ENCODE results near the gene RNF13. TPM values are rescaled to one million over a fixed set of nuclear protein-coding genes. Genes with fewer than 3 reads are reported as not detected.

RNF13 gene
- total RNA-seq, 1 experiment from 2014 or later, result 28.9 TPM

DNA sequence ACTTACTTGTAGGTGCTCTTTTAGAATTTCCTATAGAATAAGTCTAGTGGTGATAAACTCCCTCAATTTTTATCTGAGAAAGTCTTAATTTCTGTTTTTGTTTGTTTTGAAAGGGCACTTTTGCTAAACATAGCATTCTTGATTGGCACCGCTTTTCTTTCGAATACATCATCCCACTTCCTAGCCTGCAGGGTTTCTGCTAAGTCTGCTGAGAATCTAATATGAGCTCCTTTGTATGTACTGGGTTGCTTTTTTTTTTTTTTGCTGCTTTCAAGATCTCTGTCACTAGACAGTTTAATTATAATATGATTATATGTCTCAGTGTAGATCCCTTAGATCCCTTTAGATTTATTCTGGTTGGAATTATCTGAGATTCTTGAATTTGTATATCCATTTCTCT lies 136.2 kb downstream of the RNF13 start:
- H3K4me1 Mint-ChIP-seq, result peaks cover 9% of the 10 kb centered on the region
- no peak for ATAC-seq
- ChIA-PET CTCF (interaction anchor here (2.5 kb wide), 1 partner anchor 13 kb away, joined by 6 read pairs; no protein-coding TSS in a partner anchor), POLR2A (no interaction called here)
- TF ChIP-seq ZBTB43 (CRISPR knock-in tag; IDR thresholded peaks at IDR 0.05) (no peak), CREB1 (CRISPR knock-in tag; IDR thresholded peaks at IDR 0.05) (no peak), JAZF1 (CRISPR knock-in tag; IDR thresholded peaks at IDR 0.05) (no peak), PREB (CRISPR knock-in tag; IDR thresholded peaks at IDR 0.05; ENCODE audit: borderline replicate concordance) (no peak)
- TF ChIP-seq, protein P1, sequence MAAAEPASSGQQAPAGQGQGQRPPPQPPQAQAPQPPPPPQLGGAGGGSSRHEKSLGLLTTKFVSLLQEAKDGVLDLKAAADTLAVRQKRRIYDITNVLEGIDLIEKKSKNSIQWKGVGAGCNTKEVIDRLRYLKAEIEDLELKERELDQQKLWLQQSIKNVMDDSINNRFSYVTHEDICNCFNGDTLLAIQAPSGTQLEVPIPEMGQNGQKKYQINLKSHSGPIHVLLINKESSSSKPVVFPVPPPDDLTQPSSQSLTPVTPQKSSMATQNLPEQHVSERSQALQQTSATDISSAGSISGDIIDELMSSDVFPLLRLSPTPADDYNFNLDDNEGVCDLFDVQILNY (CRISPR knock-in tag; IDR thresholded peaks at IDR 0.05), result no peak
- TF ChIP-seq, protein P2, sequence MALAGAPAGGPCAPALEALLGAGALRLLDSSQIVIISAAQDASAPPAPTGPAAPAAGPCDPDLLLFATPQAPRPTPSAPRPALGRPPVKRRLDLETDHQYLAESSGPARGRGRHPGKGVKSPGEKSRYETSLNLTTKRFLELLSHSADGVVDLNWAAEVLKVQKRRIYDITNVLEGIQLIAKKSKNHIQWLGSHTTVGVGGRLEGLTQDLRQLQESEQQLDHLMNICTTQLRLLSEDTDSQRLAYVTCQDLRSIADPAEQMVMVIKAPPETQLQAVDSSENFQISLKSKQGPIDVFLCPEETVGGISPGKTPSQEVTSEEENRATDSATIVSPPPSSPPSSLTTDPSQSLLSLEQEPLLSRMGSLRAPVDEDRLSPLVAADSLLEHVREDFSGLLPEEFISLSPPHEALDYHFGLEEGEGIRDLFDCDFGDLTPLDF (CRISPR knock-in tag; IDR thresholded peaks at IDR 0.05), result no peak
- TF ChIP-seq, protein P3, sequence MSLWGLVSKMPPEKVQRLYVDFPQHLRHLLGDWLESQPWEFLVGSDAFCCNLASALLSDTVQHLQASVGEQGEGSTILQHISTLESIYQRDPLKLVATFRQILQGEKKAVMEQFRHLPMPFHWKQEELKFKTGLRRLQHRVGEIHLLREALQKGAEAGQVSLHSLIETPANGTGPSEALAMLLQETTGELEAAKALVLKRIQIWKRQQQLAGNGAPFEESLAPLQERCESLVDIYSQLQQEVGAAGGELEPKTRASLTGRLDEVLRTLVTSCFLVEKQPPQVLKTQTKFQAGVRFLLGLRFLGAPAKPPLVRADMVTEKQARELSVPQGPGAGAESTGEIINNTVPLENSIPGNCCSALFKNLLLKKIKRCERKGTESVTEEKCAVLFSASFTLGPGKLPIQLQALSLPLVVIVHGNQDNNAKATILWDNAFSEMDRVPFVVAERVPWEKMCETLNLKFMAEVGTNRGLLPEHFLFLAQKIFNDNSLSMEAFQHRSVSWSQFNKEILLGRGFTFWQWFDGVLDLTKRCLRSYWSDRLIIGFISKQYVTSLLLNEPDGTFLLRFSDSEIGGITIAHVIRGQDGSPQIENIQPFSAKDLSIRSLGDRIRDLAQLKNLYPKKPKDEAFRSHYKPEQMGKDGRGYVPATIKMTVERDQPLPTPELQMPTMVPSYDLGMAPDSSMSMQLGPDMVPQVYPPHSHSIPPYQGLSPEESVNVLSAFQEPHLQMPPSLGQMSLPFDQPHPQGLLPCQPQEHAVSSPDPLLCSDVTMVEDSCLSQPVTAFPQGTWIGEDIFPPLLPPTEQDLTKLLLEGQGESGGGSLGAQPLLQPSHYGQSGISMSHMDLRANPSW (CRISPR knock-in tag; conservative IDR thresholded peaks at IDR 0.05; ENCODE audit: low read depth), result no peak
- TF ChIP-seq, protein P4, sequence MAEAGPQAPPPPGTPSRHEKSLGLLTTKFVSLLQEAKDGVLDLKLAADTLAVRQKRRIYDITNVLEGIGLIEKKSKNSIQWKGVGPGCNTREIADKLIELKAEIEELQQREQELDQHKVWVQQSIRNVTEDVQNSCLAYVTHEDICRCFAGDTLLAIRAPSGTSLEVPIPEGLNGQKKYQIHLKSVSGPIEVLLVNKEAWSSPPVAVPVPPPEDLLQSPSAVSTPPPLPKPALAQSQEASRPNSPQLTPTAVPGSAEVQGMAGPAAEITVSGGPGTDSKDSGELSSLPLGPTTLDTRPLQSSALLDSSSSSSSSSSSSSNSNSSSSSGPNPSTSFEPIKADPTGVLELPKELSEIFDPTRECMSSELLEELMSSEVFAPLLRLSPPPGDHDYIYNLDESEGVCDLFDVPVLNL (CRISPR knock-in tag; IDR thresholded peaks at IDR 0.05; ENCODE audit: borderline replicate concordance, low read depth), result no peak
- H3K27ac Mint-ChIP-seq, result no peak overlapping the region
- DNase-seq (ENCODE audit: low spot score), result no peak
- no peak overlapping the region for H3K4me3 Mint-ChIP-seq
- no peaks in the 10 kb centered on the region for H3K27me3 Mint-ChIP-seq (ENCODE audit: low read depth)
- H3K9me3 Mint-ChIP-seq, result peaks cover 33% of the 10 kb centered on the region
- peaks cover 60% of the 10 kb centered on the region for H3K36me3 Mint-ChIP-seq

DNA sequence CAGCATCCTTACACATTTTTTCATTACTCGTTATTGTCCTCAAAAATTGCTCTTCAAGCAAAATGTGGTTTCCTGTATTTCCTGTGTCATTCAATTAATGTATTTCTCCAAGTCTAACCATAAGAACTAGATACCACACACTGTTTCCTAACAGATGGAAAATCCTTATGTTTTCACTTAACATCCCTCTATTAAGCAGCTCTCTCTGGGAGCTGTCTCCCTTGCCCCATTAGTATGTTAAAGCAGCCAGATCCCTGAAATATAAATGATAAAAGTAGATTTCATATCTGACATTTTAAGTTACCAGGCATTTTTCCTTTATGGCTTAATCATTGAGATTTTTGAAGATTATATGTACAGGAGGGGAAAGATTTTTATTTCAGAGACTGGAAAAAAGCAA lies 141.8 kb downstream of the RNF13 start:
- H3K27ac Mint-ChIP-seq, result peak overlapping the region; percentile 50
- ChIA-PET POLR2A (no interaction called here), CTCF (interaction anchor here (0.9 to 1.5 kb wide), 3 partner anchors 17 to 273 kb away, joined by 3 to 5 read pairs (median 3); no protein-coding TSS in a partner anchor)
- DNase-seq (ENCODE audit: low spot score) (no peak), ATAC-seq (no peak)
- no peak overlapping the region for H3K4me3 Mint-ChIP-seq
- H3K36me3 Mint-ChIP-seq, result peaks cover 18% of the 10 kb centered on the region
- no peaks in the 10 kb centered on the region for H3K9me3 Mint-ChIP-seq
- peaks cover 27% of the 10 kb centered on the region for H3K4me1 Mint-ChIP-seq
- no peaks in the 10 kb centered on the region for H3K27me3 Mint-ChIP-seq (ENCODE audit: low read depth)
- TF ChIP-seq CREB1 (CRISPR knock-in tag; IDR thresholded peaks at IDR 0.05) (no peak), ETV6 (CRISPR knock-in tag; IDR thresholded peaks at IDR 0.05) (no peak), AFF4 (CRISPR knock-in tag; IDR thresholded peaks at IDR 0.05; ENCODE audit: borderline replicate concordance) (no peak), CREM (CRISPR knock-in tag; IDR thresholded peaks at IDR 0.05) (no peak), KAT7 (CRISPR knock-in tag; IDR thresholded peaks at IDR 0.05; ENCODE audit: borderline replicate concordance) (no peak), TCF7 (CRISPR knock-in tag; IDR thresholded peaks at IDR 0.05; ENCODE audit: low read depth) (no peak), SP1 (CRISPR knock-in tag; conservative IDR thresholded peaks at IDR 0.05) (no peak), NR1H2 (CRISPR knock-in tag; IDR thresholded peaks at IDR 0.05) (no peak), PREB (CRISPR knock-in tag; IDR thresholded peaks at IDR 0.05; ENCODE audit: borderline replicate concordance) (no peak), IRF2 (CRISPR knock-in tag; IDR thresholded peaks at IDR 0.05; ENCODE audit: borderline replicate concordance, low read depth) (no peak), ZNF671 (CRISPR knock-in tag; IDR thresholded peaks at IDR 0.05) (no peak)

Measured in WTC11 (cell line).